Spleen (tissue), 7 donors: Measurements from ENCODE around the gene CUL3.

Source experiments
- CTCF ChIP-seq, 11 experiments: fragments of 200-600 bp in 7 of 11; fragments of 450-650 bp in 4 of 11; sonication (generic) in 4 of 11; IDR thresholded peaks in 8 of 11; conservative IDR thresholded peaks in 3 of 11; 1 replicate in 7 of 11; 2 replicates in 4 of 11; pipeline versions ENCODE4 v1.4.0 to v1.8.0; 2016 to 2021; ENCODE audit warnings: antibody characterized with exemption in 11 of 11, inconsistent platforms in 4 of 11, mild to moderate bottlenecking in 1 of 11
- POLR2A ChIP-seq, 3 donors: fragments of 450-650 bp; IDR thresholded peaks; one replicate each; pipeline ENCODE4 v1.5.1; 2017; ENCODE audit warnings: antibody characterized with exemption in 3 of 3, mild to moderate bottlenecking in 1 of 3
- donor health status: DM: no; HTN: no; CAD: no; lungs with moderate emphysema.
- donor health status: DM: no; HTN: no; CAD: no.
- donor health status: DM: no; HTN: no; CAD: no.

- TF ChIP-seq CTCF (IDR thresholded peaks at IDR 0.05 in 8 of 11, conservative IDR thresholded peaks at IDR 0.05 in 3 of 11) (no peak), POLR2A (IDR thresholded peaks at IDR 0.05) (no peak)
These were observed 11.4 kb downstream of the CUL3 start for GRCh38 chr2:224573724-224574123.
